Endothelial cell of umbilical vein (primary cell): Measurements from ENCODE around the gene TRERF1. TPM values are rescaled to one million over a fixed set of nuclear protein-coding genes. Genes with fewer than 3 reads are reported as not detected.

Experiments used
- BruUV-seq: library from RNA; stranded (reverse); fragments of 400-500 nt; replicated peaks from 2 replicates; lab custom pipeline; 2021; lab: Mats Ljungman, UMichigan
- CTCF ChIA-PET: fragments of 300-600, 350-600 bp; sonication (Branson Sonifier 250); formaldehyde crosslinking; loops from one replicate; lab custom pipeline; 2021; ENCODE audit warnings: antibody characterized with exemption, inconsistent platforms; lab: Charles Lee
- POLR2A ChIA-PET: fragments of 300-600, 350-600 bp; sonication (Branson Sonifier 250); formaldehyde crosslinking; loops from one replicate; lab custom pipeline; 2021; ENCODE audit warnings: antibody characterized with exemption, inconsistent platforms; lab: Charles Lee
- DNase-seq: peaks from one replicate; pipeline ENCODE4 v3.0.0-alpha.2; 2011; ENCODE audit warnings: low read depth, low spot score
- FAIRE-seq: peaks from 2 replicates; lab custom pipeline; 2011; peaks lifted over from hg19 to GRCh38; lab: Jason Lieb, UNC
- H2AFZ ChIP-seq: 2 replicates; pipeline ENCODE4 v1.6.0; 2012; ENCODE audit warnings: low read depth, low read length, control low read depth, inconsistent platforms
- H3K27ac ChIP-seq: 2 replicates; pipeline ENCODE4 v1.5.1; 2011; ENCODE audit warnings: low read depth, mild to moderate bottlenecking, control low read depth, low read length, moderate library complexity; ENCODE audit not compliant: insufficient read depth
- H3K27me3 ChIP-seq, 2 experiments: 2 replicates each; pipeline versions ENCODE4 v1.6.0 to v1.6.1; 2011; ENCODE audit warnings: low read length in 2 of 2, mixed read lengths in 1 of 2; ENCODE audit not compliant: control insufficient read depth in 2 of 2, insufficient read depth in 2 of 2
- H3K36me3 ChIP-seq, 2 experiments: 2 replicates in 1 of 2; 3 replicates in 1 of 2; pipeline ENCODE4 v1.5.1; 2011; ENCODE audit warnings: low read length in 2 of 2, mild to moderate bottlenecking in 1 of 2, moderate library complexity in 1 of 2; ENCODE audit not compliant: control insufficient read depth in 2 of 2, insufficient read depth in 2 of 2; ENCODE audit errors: extremely low read depth in 1 of 2
- H3K4me1 ChIP-seq: 3 replicates; pipeline ENCODE4 v1.5.1; 2011; ENCODE audit warnings: mild to moderate bottlenecking, low read length; ENCODE audit not compliant: control insufficient read depth, insufficient read depth; ENCODE audit errors: extremely low read depth
- H3K4me2 ChIP-seq: 2 replicates; pipeline ENCODE4 v1.6.1; 2011; ENCODE audit warnings: low read length, control low read depth, mixed read lengths; ENCODE audit not compliant: insufficient read depth
- H3K4me3 ChIP-seq, 3 experiments: fragments of 200-600 bp in 1 of 3; sonication (generic), shearing (Covaris generic) in 1 of 3; replicated peaks in 1 of 3; 2 replicates each; pipeline ENCODE4 v1.5.1; 2011 to 2016; ENCODE audit warnings: control low read depth in 3 of 3, low read length in 3 of 3, mild to moderate bottlenecking in 2 of 3, inconsistent platforms in 1 of 3, low read depth in 1 of 3, moderate library complexity in 1 of 3; ENCODE audit not compliant: insufficient read depth in 1 of 3
- H3K79me2 ChIP-seq: 2 replicates; pipeline ENCODE4 v1.6.0; 2012; ENCODE audit warnings: low read length, inconsistent platforms; ENCODE audit not compliant: control insufficient read depth, insufficient read depth
- H3K9ac ChIP-seq: replicated peaks from 2 replicates; pipeline ENCODE3; 2011; ENCODE audit warnings: low read length, control low read depth; ENCODE audit not compliant: insufficient read depth; ENCODE audit errors: extremely low read depth
- H3K9me1 ChIP-seq: replicated peaks from 3 replicates; pipeline ENCODE4 v1.6.0; 2011; ENCODE audit warnings: mild to moderate bottlenecking, low read length; ENCODE audit not compliant: control insufficient read depth, insufficient read depth; ENCODE audit errors: extremely low read depth
- H3K9me3 ChIP-seq: replicated peaks from 2 replicates; pipeline ENCODE4 v1.5.1; 2012; ENCODE audit warnings: low read length, inconsistent platforms; ENCODE audit not compliant: control insufficient read depth, insufficient read depth
- H4K20me1 ChIP-seq: replicated peaks from 2 replicates; pipeline ENCODE3; 2011; ENCODE audit warnings: mild to moderate bottlenecking, low read length; ENCODE audit not compliant: control insufficient read depth, insufficient read depth; ENCODE audit errors: extremely low read depth
- CTCF ChIP-seq, 2 donors: IDR thresholded peaks; 1 replicate in 1 of 2; 2 replicates in 1 of 2; pipeline ENCODE4 v1.5.1; 2011; ENCODE audit warnings: low read length in 2 of 2, mild to moderate bottlenecking in 2 of 2, moderate library complexity in 2 of 2, control low read depth in 1 of 2, inconsistent platforms in 1 of 2, low read depth in 1 of 2; ENCODE audit not compliant: insufficient read depth in 1 of 2; ENCODE audit errors: extremely low read depth in 1 of 2
- EZH2 ChIP-seq: IDR thresholded peaks from 2 replicates; pipeline ENCODE4 v1.6.1; 2012; ENCODE audit warnings: borderline replicate concordance, low read depth, mild to moderate bottlenecking, moderate library complexity, low read length, inconsistent platforms; ENCODE audit not compliant: severe bottlenecking
- FOS ChIP-seq: IDR thresholded peaks from 2 replicates; pipeline ENCODE4 v1.6.1; 2011; ENCODE audit warnings: mild to moderate bottlenecking, low read length, moderate library complexity, borderline replicate concordance; ENCODE audit not compliant: insufficient read depth
- GATA2 ChIP-seq: IDR thresholded peaks from 2 replicates; pipeline ENCODE4 v1.7.0; 2011; ENCODE audit warnings: low read depth, mild to moderate bottlenecking, moderate library complexity, mixed read lengths, low read length; ENCODE audit not compliant: insufficient read length, insufficient read depth
- JUN ChIP-seq: IDR thresholded peaks from 2 replicates; pipeline ENCODE4 v1.6.1; 2011; ENCODE audit warnings: borderline replicate concordance, low read depth; ENCODE audit not compliant: insufficient read length, insufficient read depth
- MAX ChIP-seq: IDR thresholded peaks from 2 replicates; pipeline ENCODE4 v1.6.1; 2011; ENCODE audit not compliant: insufficient read depth, insufficient read length
- MYC ChIP-seq: IDR thresholded peaks from one replicate; pipeline ENCODE4 v1.6.1; 2011; ENCODE audit warnings: mild to moderate bottlenecking, low read depth, low read length
- POLR2A ChIP-seq: IDR thresholded peaks from 2 replicates; pipeline ENCODE4 v1.6.1; 2012; ENCODE audit warnings: low read depth, mild to moderate bottlenecking, control low read depth, low read length
- POLR2AphosphoS5 ChIP-seq: IDR thresholded peaks from 2 replicates; pipeline ENCODE4 v1.6.1; 2012; ENCODE audit warnings: low read depth, mild to moderate bottlenecking, control low read depth, low read length, moderate library complexity; ENCODE audit not compliant: insufficient read depth
- dilution Hi-C: fragments of 300-500 bp; cut with MboI; formaldehyde crosslinking; loops from one replicate; pipeline ENCODE4 v1.15.0; 2019; ENCODE audit warnings: low sequenced_read_pairs; ENCODE audit not compliant: extremely low pct_ligation_motif_present
- intact Hi-C: fragments of 100-400 bp; cut with micrococcal nuclease; formaldehyde crosslinking; loops from one replicate; pipeline ENCODE4 v1.10.0; 2022
- polyA plus RNA-seq, 4 experiments: library from polyadenylated mRNA; depleted of rRNA in 3 of 4; stranded (reverse) in 3 of 4; unstranded in 1 of 4; fragments of >200 nt; gene quantifications; 2 replicates each; pipeline versions ENCODE4 v1.2.1 to v1.2.3, GENCODE V29; 2011 to 2012; ENCODE audit warnings: missing spikeins in 1 of 4
- total RNA-seq: library from RNA; stranded (reverse); gene quantifications from 2 replicates; pipeline ENCODE4 v1.2.3, GENCODE V29; 2021

Gene TRERF1
- total and polyA plus RNA-seq, 2 donors (not counting 3 experiments of a cell fraction or from before 2014, with no cell fraction given) = 0.73 to 5.5 TPM

GRCh38 chr6:42254505-42254904 lies 197.2 kb downstream of the TRERF1 start:
- H3K4me2 ChIP-seq = no peak overlapping the region
- dilution Hi-C loops = no loop called here
- no peaks in the 10 kb centered on the region for H4K20me1 ChIP-seq
- no peak overlapping the region for H2AFZ ChIP-seq
- no peaks in the 10 kb centered on the region for H3K79me2 ChIP-seq
- ChIA-PET CTCF (interaction anchor here (1.3 kb wide), 1 partner anchor 11 kb away, joined by 3 read pairs; no protein-coding TSS in a partner anchor), POLR2A (no interaction called here)
- intact Hi-C loops = no loop called here
- no peaks in the 10 kb centered on the region for H3K9me1 ChIP-seq
- no peak overlapping the region for H3K4me3 ChIP-seq
- FAIRE-seq (no peak), DNase-seq (no peak)
- H3K9ac ChIP-seq = no peak overlapping the region
- TF ChIP-seq POLR2AphosphoS5 (no peak), JUN (no peak), POLR2A (no peak), CTCF (IDR thresholded peaks at IDR 0.05; ENCODE audit: extremely low read depth in 1 of 2, insufficient read depth in 1 of 2, low read depth in 1 of 2, low read length in 2 of 2) (no peak), MYC (no peak), GATA2 (no peak), EZH2 (no peak), FOS (no peak), MAX (no peak)
- no peak overlapping the region for H3K27ac ChIP-seq
- no peaks in the 10 kb centered on the region for H3K9me3 ChIP-seq
- no peaks in the 10 kb centered on the region for H3K27me3 ChIP-seq
- H3K36me3 ChIP-seq = no peaks in the 10 kb centered on the region
- BruUV-seq = no TSS peak
- peaks cover 17% of the 10 kb centered on the region for H3K4me1 ChIP-seq
